Endodermal cell (in vitro differentiated cells): ENCODE measurements around the gene OR8B4. TPM values are rescaled to one million over a fixed set of nuclear protein-coding genes. Genes with fewer than 3 reads are reported as not detected.

ENCODE experiments used
- DNase-seq: peaks from one replicate; pipeline ENCODE4 v3.0.0-alpha.2; 2017
- H3K27ac ChIP-seq: 2 replicates; pipeline ENCODE4 v1.5.1; 2013; ENCODE audit warnings: mild to moderate bottlenecking, low read depth, low read length, moderate library complexity
- H3K27me3 ChIP-seq: 2 replicates; pipeline ENCODE4 v1.6.1; 2013; ENCODE audit warnings: mild to moderate bottlenecking, low read length, moderate library complexity; ENCODE audit not compliant: insufficient read depth, control insufficient read depth, poor library complexity, severe bottlenecking
- H3K36me3 ChIP-seq: 2 replicates; pipeline ENCODE4 v1.7.0; 2013; ENCODE audit warnings: mild to moderate bottlenecking, low read length, moderate library complexity; ENCODE audit not compliant: control insufficient read depth, insufficient read depth
- H3K4me1 ChIP-seq: one replicate; pipeline ENCODE4 v1.7.0; 2013; ENCODE audit warnings: low read length; ENCODE audit not compliant: control insufficient read depth, insufficient read depth
- H3K4me3 ChIP-seq: 2 replicates; pipeline ENCODE4 v1.5.1; 2013; ENCODE audit warnings: mild to moderate bottlenecking, low read length, moderate library complexity
- H3K9ac ChIP-seq: 2 replicates; pipeline ENCODE4 v1.6.1; 2013; ENCODE audit warnings: mild to moderate bottlenecking, low read length, moderate library complexity; ENCODE audit not compliant: poor library complexity, severe bottlenecking; ENCODE audit errors: extremely low read depth
- H3K9me3 ChIP-seq: 2 replicates; pipeline ENCODE4 v1.6.1; 2013; ENCODE audit warnings: mild to moderate bottlenecking, low read length, moderate library complexity; ENCODE audit not compliant: control insufficient read depth
- H3K27ac Mint-ChIP-seq: 2 replicates; pipeline ENCODE4 v1.8.0; 2020; ENCODE audit warnings: mixed read lengths
- H3K27me3 Mint-ChIP-seq: 2 replicates; pipeline ENCODE4 v1.8.0; 2021; ENCODE audit warnings: mild to moderate bottlenecking, mixed read lengths; ENCODE audit not compliant: insufficient read depth
- H3K36me3 Mint-ChIP-seq: 2 replicates; pipeline ENCODE4 v1.8.0; 2020; ENCODE audit warnings: low read depth, mixed read lengths
- H3K4me1 Mint-ChIP-seq: 2 replicates; pipeline ENCODE4 v1.8.0; 2020; ENCODE audit warnings: mixed read lengths
- H3K4me3 Mint-ChIP-seq: 2 replicates; pipeline ENCODE4 v1.8.0; 2020; ENCODE audit warnings: mild to moderate bottlenecking, moderate library complexity, mixed read lengths
- H3K9me3 Mint-ChIP-seq: 2 replicates; pipeline ENCODE4 v1.8.0; 2020; ENCODE audit warnings: mild to moderate bottlenecking, mixed read lengths
- CTCF ChIP-seq: fragments of 200-600 bp; sonication (generic); conservative IDR thresholded peaks from 2 replicates; pipeline ENCODE4 v1.5.0; 2021; ENCODE audit warnings: antibody characterized with exemption, mild to moderate bottlenecking
- WGBS, 2 experiments: methylation state at CpG; one replicate each; pipeline versions ENCODE4 v1.1.5 to v1.1.7; 2013; ENCODE audit warnings: missing lambda C conversion rate in 2 of 2, mixed read lengths in 1 of 2; ENCODE audit not compliant: insufficient coverage in 1 of 2, insufficient read length in 1 of 2; 5-methylcytosine and 5-hydroxymethylcytosine counted together
- total RNA-seq, 2 donors: library from RNA; stranded (reverse); fragmentation: NEBNext Ultra II Directional in 1 of 2; extraction: Animal tissue kit (Norgen Biotek cat#: 25700) in 1 of 2; gene quantifications; 2 replicates in 1 of 2; 3 replicates in 1 of 2; pipeline ENCODE4 v1.2.1, GENCODE V29; 2021

The OR8B4 gene
- total RNA-seq, 2 donors from 2014 or later, result not detected

GRCh38 chr11:124441081-124441480 lies 16.4 kb upstream of the OR8B4 start:
- no peak for TF ChIP-seq CTCF
- DNase-seq, result no peak
- H3K4me1 Mint-ChIP-seq, result peaks cover 9% of the 10 kb centered on the region
- H3K9me3 Mint-ChIP-seq, result no peaks in the 10 kb centered on the region
- H3K9ac ChIP-seq, result no peak overlapping the region
- no peaks in the 10 kb centered on the region for H3K36me3 Mint-ChIP-seq
- WGBS, 2 experiments, result 91 to 92% methylated on average over 4 to 5 of the region's 5 CpGs
- H3K27me3 Mint-ChIP-seq, result peaks cover 12% of the 10 kb centered on the region
- H3K4me1 ChIP-seq, result no peaks in the 10 kb centered on the region
- no peak overlapping the region for H3K4me3 ChIP-seq
- no peak overlapping the region for H3K27ac Mint-ChIP-seq
- peaks cover 7% of the 10 kb centered on the region for H3K27me3 ChIP-seq
- H3K36me3 ChIP-seq, result no peaks in the 10 kb centered on the region
- no peaks in the 10 kb centered on the region for H3K9me3 ChIP-seq
- H3K27ac ChIP-seq, result no peak overlapping the region
- no peak overlapping the region for H3K4me3 Mint-ChIP-seq

GRCh38 chr11:124440608-124441007 lies 15.9 kb upstream of the OR8B4 start:
- Histone ChIP-seq H3K27me3 (peaks cover 11% of the 10 kb centered on the region), H3K27ac (no peak overlapping the region), H3K36me3 (no peaks in the 10 kb centered on the region), H3K9me3 (no peaks in the 10 kb centered on the region), H3K4me1 (no peaks in the 10 kb centered on the region), H3K9ac (no peak overlapping the region), H3K4me3 (no peak overlapping the region)
- no peak for DNase-seq
- Mint-ChIP-seq H3K9me3 (no peaks in the 10 kb centered on the region), H3K4me3 (no peak overlapping the region), H3K36me3 (no peaks in the 10 kb centered on the region), H3K27ac (no peak overlapping the region), H3K27me3 (peaks cover 13% of the 10 kb centered on the region), H3K4me1 (peaks cover 9% of the 10 kb centered on the region)
- TF ChIP-seq CTCF, result no peak
- WGBS, 2 experiments, result 94 to 95% methylated on average over 4 of the region's 4 CpGs

GRCh38 chr11:124434699-124435098 lies 10.0 kb upstream of the OR8B4 start:
- H3K27me3 Mint-ChIP-seq, result peaks cover 13% of the 10 kb centered on the region
- H3K4me1 Mint-ChIP-seq, result no peaks in the 10 kb centered on the region
- no peak overlapping the region for H3K27ac ChIP-seq
- no peaks in the 10 kb centered on the region for H3K4me1 ChIP-seq
- no peaks in the 10 kb centered on the region for H3K36me3 Mint-ChIP-seq
- H3K9me3 ChIP-seq, result peaks cover 8% of the 10 kb centered on the region
- no peak overlapping the region for H3K4me3 Mint-ChIP-seq
- peaks cover 2% of the 10 kb centered on the region for H3K9me3 Mint-ChIP-seq
- H3K27me3 ChIP-seq, result peaks cover 12% of the 10 kb centered on the region
- H3K9ac ChIP-seq, result no peak overlapping the region
- H3K4me3 ChIP-seq, result no peak overlapping the region
- H3K36me3 ChIP-seq, result no peaks in the 10 kb centered on the region
- no peak for TF ChIP-seq CTCF
- H3K27ac Mint-ChIP-seq, result no peak overlapping the region
- DNase-seq, result no peak
- 96 to 100% methylated on average over 1 to 2 of the region's 2 CpGs for WGBS, 2 experiments
